ENCODE data around the gene ABHD16B. TPM values are rescaled to one million over a fixed set of nuclear protein-coding genes. Genes with fewer than 3 reads are reported as not detected.
A peak's percentile ranks its signal among the peaks of the same experiment; 100 is the strongest.

The ABHD16B gene
- total and polyA plus RNA-seq, 2 of the 13 experiments (the other 11 are each of a cell fraction or from before 2014, with no cell fraction given): not detected

GRCh38 chr20:63891061-63892002, 30.0 kb downstream of the ABHD16B start (continued):
- TF ChIP-seq ZNF296 (CRISPR knock-in tag; conservative IDR thresholded peaks at IDR 0.05): no peak
- TF ChIP-seq ZBTB33 (CRISPR knock-in tag; IDR thresholded peaks at IDR 0.05): peak; percentile 99
- peak; percentile 6; the same call in 1 of the 2 replicates for TF ChIP-seq RXRA (CRISPR knock-in tag; IDR thresholded peaks at IDR 0.05)
- peak; percentile 47 for TF ChIP-seq CTCF (CRISPR knock-in tag; IDR thresholded peaks at IDR 0.05)
- TF ChIP-seq SALL1 (CRISPR knock-in tag; IDR thresholded peaks at IDR 0.05): peak; percentile 28; the same call in 1 of the 2 replicates
- peak; percentile 39; the same call in 1 of the 2 replicates for TF ChIP-seq ZNF280B (CRISPR knock-in tag; IDR thresholded peaks at IDR 0.05; ENCODE audit: borderline replicate concordance)
- 0 out of 4 replicates have a peak, but pooled peaks of 1 of the 2 experiments have one; percentile 6 for TF ChIP-seq POLR2A (IDR thresholded peaks at IDR 0.05; ENCODE audit: insufficient read depth in 1 of 2, low read depth in 2 of 2, low read length in 2 of 2)
- peak; percentile 77 for TF ChIP-seq RBM22 (optimal IDR thresholded peaks at IDR 0.05; ENCODE audit: low read length)
- no peak for TF ChIP-seq ZSCAN29 (CRISPR knock-in tag; conservative IDR thresholded peaks at IDR 0.05)

Measured in HepG2 (cell line).